Effector CD8-positive, alpha-beta T cell (primary cell): ENCODE data around the gene PIGQ.

Source experiments
- DNase-seq: peaks from one replicate; lab custom pipeline; 2025; lab: John Stamatoyannopoulos, UW

The PIGQ gene

GRCh38 chr16:555528-556473 lies 14.0 kb upstream of the PIGQ start:
- DNase-seq: no peak

GRCh38 chr16:556474-557173 lies 13.1 kb upstream of the PIGQ start:
- no peak for DNase-seq

GRCh38 chr16:557463-558297 lies 12.1 kb upstream of the PIGQ start:
- DNase-seq: no peak

GRCh38 chr16:558298-559020 lies 11.3 kb upstream of the PIGQ start:
- no peak for DNase-seq

GRCh38 chr16:559021-559380 lies 10.8 kb upstream of the PIGQ start:
- DNase-seq: no peak

- no peak for DNase-seq
These were observed 10.2 kb upstream of the PIGQ start for GRCh38 chr16:559411-560203.

GRCh38 chr16:560204-560700 lies 9.5 kb upstream of the PIGQ start, which contains the start of gene PRR35:
Gene PRR35 (plus strand): TSS chr16:560394. CDS start chr16:563295, 2,901 bp downstream.
- no peak for DNase-seq

- DNase-seq: no peak
These were observed 8.9 kb upstream of the PIGQ start for GRCh38 chr16:560701-561412.

- DNase-seq: no peak
These were observed 8.4 kb upstream of the PIGQ start for GRCh38 chr16:561413-561794.

- DNase-seq: no peak
These were observed 7.5 kb upstream of the PIGQ start for GRCh38 chr16:561957-562938.

- DNase-seq: no peak
These were observed 6.6 kb upstream of the PIGQ start for GRCh38 chr16:563072-563644.

GRCh38 chr16:564690-565418 lies 4.9 kb upstream of the PIGQ start:
- no peak for DNase-seq

- no peak for DNase-seq
These were observed 4.1 kb upstream of the PIGQ start for GRCh38 chr16:565419-566330.

- DNase-seq: peak; percentile 19
These were observed 3.0 kb upstream of the PIGQ start, which contains the start of gene NHLRC4 for GRCh38 chr16:566475-567372. Gene NHLRC4 (plus strand): TSS chr16:567005. CDS start chr16:568048, 1,043 bp downstream.
